CD4-positive, alpha-beta T cell treated with Interleukin-6 at 100 ng/mL for 8 hours (primary cell): ENCODE results near the gene ZNF486.
"Not testable (repeated sequence)": the region's sequence is repeated elsewhere in the genome, so short reads cannot be mapped to it uniquely, and the experiment has no call there.

ENCODE experiments used
- DNase-seq: peaks from one replicate; pipeline ENCODE4 v3.0.0-alpha.2; 2020; ENCODE audit warnings: mixed read lengths, low spot score

The ZNF486 gene

DNA sequence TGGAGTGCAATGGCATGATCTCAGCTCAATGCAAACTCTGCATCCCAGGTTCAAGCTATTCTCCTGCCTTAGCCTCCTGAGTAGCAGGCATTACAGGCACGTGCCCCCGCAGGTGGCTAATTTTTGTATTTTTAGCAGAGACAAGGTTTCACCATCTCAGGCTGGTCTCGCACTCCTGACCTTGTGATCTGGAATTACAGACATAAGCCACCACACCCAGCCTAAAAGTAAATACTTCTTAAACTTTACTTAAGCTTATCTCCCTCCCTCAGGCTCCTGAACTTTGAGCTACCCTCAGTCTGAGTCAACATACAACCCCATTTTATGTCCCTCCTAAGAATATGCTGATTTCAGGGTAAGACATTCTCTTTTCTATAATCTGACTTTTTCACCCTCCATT lies 66.1 kb downstream of the ZNF486 start:
- no peak for DNase-seq

DNA sequence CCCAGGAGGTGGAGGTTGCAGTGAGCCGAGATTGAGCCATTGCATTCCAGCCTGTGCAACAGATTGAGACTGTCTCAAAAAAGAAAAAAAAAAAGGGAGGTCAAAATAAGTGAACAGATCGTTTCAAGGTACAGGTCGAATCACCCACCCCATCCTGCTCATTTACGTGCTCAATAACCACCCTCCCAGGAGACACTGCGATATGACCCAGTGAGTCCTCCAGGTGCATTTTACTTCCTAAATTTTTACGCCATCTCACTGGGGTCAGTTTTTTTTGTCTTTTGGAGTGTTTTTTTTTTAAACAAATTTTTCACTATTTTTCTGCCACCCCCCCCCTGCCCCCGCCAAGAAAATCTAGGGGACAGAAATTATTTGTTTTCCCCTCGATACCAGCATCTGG lies 68.1 kb downstream of the ZNF486 start:
- DNase-seq = no peak

DNA sequence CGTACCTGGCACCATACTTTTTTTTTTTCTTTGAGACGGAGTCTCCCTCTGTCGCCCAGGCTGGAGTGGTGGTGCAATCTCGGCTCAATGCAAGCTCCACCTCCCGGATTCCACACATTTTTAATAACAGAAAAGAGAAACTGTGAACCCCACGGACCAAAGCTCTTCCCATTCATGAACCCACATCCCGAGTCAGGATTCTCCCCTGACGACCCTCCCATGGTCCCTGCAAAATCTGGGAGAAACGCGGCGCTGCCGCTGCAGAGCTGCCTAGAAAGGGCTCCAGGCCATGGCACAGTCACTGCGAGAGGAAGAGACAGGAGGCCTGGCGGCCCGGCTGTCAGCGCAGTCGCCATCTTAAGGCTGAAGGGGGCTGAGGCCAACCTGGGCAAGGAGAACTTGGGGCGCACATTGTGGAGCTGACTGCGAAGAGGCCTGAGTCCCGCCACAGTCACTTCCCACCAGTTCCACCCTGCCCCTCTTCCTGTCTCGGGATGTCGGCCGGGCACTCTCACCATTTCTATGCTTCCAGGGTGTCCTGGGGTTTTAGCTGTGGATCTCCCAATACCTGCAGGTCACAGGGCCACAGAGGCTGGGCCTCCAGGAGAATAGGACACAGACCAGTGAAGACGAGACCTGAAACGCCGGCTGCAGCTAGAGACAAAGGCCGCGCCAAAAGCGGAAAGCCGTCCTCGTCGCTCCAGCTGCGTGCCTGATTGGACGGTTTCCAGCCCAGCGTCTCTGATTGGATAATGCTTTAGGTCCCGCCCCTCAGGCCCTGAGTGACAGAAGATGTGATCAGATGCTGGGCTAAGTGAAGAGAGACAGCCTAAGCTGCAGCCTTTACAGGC lies 71.0 kb downstream of the ZNF486 start:
- peak; percentile 85 for DNase-seq

DNA sequence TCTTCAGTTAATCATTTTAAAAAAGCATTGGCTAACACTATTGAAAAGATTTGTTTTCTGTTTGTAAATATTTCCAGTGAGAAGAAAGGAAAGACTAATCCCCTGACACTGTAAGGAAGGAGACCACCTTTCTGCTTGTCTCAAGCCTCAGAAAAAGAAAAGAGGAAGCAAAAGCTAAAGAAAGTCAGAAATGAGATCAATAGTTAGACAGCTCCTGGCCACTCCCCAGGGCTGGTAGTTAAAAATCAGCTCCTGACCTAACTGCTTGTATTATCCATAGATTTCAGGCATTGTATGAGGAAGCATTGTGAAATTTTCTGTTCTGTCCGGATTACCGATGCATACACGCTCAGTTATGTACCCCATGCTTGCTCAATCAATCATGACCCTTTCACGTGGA lies 76.6 kb downstream of the ZNF486 start:
- DNase-seq = no peak

DNA sequence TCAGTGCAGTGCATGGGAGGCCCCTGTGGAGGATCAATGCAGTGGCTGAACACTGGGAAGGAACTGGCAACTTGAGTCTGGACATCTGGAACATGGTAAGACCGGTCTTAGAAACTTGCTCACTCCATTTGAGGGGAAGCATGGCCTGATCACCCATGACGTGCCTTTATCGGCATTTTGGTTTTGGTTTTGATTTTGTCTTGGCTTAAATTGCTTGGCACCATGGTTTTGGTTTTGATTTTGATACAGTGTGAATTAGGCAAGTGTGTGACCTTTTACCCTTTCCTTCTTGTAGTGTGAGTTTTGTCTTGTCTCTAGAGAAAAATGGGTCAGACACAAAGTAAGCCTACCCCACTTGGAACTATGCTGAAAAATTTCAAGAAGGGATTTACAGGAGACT lies 77.3 kb downstream of the ZNF486 start:
- no peak for DNase-seq

DNA sequence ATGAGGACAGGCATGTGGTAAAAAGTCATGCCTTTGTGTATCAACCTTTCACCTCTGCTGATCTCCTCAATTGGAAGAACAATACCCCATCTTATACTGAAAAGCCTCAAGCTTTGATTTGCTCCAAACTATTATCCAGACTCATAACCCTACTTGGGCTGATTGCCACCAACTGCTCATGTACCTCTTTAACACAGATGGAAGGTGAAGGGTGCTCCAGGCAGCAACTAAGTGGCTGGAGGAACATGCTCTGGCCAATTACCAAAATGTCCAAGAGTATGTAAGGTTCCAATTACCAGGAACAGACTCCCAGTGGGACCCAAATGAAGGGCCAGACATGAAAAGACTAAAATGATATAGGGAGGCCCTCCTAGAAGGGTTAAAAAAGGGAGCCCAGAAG lies 78.3 kb downstream of the ZNF486 start:
- DNase-seq = no peak

DNA sequence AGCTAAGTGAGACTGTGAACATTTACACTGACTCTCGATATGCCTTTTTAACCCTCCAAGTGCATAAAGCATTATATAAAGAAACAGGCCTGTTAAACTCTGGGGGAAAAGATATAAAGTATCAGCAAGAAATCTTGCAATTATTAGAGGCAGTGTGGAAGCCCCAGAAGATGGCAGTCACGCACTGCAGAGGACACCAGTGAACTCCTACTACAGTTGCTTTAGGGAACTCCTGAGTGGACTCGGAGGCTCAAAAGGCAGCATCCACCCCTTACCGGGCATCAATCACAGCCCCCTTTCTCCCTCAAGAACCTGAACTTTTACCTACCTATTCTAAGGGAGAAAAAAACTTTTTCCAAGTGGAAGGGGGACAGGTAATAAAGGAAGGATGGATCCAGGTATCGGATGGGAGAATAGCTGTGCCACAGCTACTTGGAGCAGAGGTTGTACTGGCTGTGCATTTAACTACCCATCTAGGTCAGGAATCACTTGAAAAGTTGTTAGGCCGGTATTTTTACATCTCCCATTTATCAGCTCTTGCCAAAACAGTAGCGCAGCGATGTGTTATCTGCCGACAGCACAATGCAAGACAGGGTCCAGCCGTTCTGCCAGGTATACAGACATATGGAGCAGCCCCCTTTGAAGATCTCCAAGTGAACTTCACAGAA lies 80.1 kb downstream of the ZNF486 start:
- DNase-seq = no peak

DNA sequence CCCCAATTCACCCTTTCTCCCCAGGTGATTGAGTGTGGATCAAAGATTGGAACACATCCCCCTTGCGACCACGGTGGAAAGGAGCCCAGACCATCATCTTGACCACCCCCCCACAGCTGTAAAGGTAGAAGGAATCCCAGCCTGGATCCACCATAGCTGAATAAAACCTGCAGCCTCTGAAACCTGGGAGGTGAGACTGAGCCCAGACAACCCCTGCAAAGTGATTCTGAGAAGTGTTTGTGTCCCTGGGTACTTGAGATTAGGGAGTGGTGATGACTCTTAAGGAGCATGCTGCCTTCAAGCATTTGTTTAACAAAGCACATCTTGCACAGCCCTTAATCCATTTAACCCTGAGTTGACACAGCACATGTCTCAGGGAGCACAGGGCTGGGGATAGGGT lies 81.2 kb downstream of the ZNF486 start:
- DNase-seq = not testable (repeated sequence)
